ENCODE results near the gene NTRK1.

DNA sequence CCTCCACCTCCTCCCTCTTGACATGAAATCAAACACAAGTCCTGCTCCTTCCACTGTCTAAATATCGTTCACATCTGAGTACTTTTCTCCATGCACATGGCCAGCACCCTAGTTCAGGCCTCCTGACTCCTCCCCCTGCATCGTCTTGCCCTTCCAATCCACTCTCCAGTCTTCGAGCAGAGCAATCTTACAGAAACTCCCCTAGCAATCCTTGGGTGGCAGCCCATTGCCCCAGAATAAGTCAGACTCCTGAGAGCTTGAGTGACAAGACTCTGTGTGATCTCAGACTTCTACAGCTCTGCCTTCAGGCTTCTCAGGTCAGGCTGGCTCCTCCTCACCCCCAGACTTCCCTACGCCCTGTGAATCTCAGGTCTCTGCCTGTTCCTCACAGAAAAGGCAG, 49.5 kb upstream of the NTRK1 start:
- no peak for TF ChIP-seq SMC3 (IDR thresholded peaks at IDR 0.05; ENCODE audit: low read depth, low read length)
- TF ChIP-seq, protein P1, sequence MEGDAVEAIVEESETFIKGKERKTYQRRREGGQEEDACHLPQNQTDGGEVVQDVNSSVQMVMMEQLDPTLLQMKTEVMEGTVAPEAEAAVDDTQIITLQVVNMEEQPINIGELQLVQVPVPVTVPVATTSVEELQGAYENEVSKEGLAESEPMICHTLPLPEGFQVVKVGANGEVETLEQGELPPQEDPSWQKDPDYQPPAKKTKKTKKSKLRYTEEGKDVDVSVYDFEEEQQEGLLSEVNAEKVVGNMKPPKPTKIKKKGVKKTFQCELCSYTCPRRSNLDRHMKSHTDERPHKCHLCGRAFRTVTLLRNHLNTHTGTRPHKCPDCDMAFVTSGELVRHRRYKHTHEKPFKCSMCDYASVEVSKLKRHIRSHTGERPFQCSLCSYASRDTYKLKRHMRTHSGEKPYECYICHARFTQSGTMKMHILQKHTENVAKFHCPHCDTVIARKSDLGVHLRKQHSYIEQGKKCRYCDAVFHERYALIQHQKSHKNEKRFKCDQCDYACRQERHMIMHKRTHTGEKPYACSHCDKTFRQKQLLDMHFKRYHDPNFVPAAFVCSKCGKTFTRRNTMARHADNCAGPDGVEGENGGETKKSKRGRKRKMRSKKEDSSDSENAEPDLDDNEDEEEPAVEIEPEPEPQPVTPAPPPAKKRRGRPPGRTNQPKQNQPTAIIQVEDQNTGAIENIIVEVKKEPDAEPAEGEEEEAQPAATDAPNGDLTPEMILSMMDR (conservative IDR thresholded peaks at IDR 0.05; ENCODE audit: low read depth, low read length) = no peak
- TF ChIP-seq MXI1 (IDR thresholded peaks at IDR 0.05; ENCODE audit: borderline replicate concordance, low read depth, low read length) = no peak
- TF ChIP-seq POLR2A (IDR thresholded peaks at IDR 0.05; ENCODE audit: low read depth, low read length) = no peak
- TF ChIP-seq NFE2L2 (IDR thresholded peaks at IDR 0.05; ENCODE audit: low read depth, low read length) = no peak
- TF ChIP-seq, protein P2, sequence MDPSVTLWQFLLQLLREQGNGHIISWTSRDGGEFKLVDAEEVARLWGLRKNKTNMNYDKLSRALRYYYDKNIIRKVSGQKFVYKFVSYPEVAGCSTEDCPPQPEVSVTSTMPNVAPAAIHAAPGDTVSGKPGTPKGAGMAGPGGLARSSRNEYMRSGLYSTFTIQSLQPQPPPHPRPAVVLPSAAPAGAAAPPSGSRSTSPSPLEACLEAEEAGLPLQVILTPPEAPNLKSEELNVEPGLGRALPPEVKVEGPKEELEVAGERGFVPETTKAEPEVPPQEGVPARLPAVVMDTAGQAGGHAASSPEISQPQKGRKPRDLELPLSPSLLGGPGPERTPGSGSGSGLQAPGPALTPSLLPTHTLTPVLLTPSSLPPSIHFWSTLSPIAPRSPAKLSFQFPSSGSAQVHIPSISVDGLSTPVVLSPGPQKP (IDR thresholded peaks at IDR 0.05; ENCODE audit: borderline replicate concordance, low read depth, low read length) = no peak
- TF ChIP-seq MAFK (IDR thresholded peaks at IDR 0.05; ENCODE audit: low read depth, low read length) = no peak
- TF ChIP-seq, protein P3, sequence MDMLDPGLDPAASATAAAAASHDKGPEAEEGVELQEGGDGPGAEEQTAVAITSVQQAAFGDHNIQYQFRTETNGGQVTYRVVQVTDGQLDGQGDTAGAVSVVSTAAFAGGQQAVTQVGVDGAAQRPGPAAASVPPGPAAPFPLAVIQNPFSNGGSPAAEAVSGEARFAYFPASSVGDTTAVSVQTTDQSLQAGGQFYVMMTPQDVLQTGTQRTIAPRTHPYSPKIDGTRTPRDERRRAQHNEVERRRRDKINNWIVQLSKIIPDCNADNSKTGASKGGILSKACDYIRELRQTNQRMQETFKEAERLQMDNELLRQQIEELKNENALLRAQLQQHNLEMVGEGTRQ (IDR thresholded peaks at IDR 0.05; ENCODE audit: low read depth, low read length) = no peak
- TF ChIP-seq CEBPB (IDR thresholded peaks at IDR 0.05; ENCODE audit: low read depth, low read length) = no peak
